GM19328 (cell line): Measurements from ENCODE around the gene MIGA2.
"Not testable (repeated sequence)": the region's sequence is repeated elsewhere in the genome, so short reads cannot be mapped to it uniquely, and the experiment has no call there.

Experiments used
- ATAC-seq: cut with Tn5 transposase; IDR thresholded peaks from one replicate; pipeline ENCODE4 v1.9.1; 2021; ENCODE audit warnings: mild to moderate bottlenecking, moderate library complexity; ENCODE audit not compliant: unreplicated experiment

Gene MIGA2

DNA sequence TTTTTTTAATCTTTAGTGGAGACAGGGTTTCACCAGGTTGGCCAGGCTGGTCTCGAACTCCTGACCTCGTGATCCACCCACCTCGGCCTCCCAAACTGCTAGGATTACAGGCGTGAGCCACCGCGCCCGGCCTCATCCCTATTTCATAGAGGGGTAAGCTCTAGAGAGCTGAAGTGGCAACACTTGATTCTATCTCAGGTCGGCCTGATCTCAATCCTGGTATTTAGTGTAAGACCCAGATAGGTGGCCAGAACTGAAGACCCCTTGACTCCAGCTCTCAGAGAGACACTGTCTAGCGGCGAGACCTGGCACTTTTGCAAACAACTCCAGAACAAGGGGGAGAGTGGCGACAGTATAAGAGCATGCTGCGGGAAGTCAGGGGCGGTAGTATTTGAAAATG lies 588 bp upstream of the MIGA2 start:
- not testable (repeated sequence) for ATAC-seq

DNA sequence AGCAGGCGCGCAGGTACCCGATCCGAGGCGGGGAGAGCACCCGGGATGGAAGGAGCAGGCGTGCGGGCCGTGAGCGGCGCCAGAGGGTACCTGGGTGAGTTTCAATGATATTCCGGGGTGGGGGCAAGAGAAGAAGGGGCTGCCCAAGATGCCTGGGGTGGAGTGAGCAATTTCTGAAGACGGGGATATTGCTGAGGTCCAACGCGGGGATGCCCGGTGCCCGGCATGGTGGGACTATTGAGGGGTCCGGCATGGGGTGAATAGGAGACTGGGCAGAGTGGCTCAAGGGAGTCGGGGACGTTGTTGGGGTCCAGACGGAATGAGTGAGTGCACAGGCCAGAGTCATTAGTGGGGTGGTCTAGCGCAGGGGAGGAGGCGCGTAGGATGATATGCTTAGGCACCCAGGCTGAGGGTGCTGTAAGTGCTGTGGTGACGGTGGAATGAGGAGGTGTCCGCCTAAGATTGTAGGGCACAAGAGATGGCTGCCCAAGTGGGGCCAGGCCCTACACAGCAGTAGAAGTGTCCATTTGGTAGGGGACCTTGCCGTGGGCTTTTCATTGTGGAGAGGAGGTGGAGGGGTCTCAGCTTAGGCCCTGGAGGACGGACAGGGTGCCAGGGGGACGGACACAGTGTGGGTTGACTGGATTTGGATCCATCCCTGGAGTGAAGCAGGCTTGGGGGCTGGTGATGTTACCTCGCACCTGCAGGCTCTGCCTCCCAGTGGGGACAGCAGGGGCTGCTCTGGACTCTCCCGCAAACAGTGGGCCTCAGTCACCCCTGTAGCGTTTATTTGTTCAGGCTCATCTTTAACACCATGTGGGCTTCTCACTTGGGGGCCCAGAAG lies 719 bp downstream of the MIGA2 start:
- no peak for ATAC-seq

DNA sequence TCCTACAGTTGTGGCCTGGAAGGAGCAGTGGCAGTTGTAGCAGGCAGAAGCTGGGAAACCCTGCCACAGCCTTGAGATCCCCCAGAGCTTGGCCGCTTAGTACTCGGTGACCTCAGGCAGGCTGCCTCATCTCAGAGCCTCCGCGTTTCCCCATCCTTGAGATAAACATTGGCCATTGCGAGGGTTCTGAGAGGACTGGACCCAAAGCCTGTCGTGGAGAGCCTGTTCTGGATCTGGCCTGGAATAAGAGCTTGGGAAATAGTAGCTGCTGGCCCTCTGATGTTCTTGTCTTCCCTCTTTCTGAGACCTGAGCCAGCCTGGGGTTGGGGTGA lies 1.3 kb downstream of the MIGA2 start:
- ATAC-seq = no peak

DNA sequence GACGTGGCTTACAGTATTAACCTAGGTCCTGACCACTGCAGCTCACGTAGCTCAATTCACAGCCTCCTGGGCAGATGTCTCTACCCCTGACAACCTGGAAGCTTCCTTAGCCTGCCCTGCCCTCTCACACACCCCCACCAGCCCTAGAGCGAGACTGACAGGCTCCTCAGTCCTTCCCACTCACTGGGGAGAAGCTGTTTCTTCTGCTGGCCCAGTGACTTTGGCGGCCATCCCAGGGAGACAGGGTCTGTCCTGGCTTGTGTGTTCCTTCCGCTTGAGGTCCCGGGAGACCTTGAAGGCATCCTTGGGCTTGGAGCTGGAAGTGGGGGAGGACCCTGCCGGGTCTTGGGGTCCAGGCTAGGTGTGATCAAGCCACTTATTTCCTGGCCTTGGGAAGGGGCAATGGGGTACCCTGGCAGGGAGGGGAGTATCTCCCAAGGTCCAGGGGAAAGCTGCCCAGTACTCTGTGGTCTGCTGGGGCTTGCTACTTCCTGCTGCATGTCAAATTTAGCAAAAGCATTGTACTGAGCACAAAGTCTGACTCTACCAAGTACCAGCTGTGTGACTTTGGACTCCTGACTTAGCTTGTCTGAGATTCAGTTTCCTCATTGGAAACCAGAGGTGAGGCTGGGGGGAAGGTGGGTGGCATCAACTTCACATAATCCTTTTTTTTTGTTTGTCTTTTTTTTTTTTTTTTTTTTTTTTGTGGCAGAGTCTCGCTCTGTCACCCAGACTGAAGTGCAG lies 1.9 kb downstream of the MIGA2 start:
- no peak for ATAC-seq

DNA sequence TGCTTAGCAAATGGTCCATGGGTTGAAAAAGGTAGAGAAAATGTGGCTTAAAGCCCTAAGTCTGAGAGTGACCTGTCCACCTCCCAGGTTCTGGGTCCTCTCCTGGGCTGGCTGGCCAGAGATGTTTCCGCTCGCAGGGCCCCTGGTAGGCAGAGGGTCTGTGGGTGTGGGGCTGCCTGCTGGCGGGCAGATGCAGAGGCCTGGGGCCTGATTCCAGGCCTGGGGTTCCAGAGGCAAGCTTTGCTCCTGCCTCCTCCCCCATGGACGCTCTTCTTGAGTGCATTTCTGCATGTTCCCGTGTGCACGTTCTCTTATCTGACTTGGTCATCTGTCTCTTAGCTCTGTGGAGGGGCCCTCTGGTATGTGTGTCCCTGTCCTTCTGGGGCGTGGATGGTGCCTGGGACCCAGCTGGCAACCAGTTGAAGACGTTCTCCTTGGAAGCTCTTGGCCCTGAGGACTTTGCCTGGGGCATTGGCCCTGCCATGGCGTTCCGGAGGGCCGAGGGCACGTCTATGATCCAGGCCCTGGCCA lies 3.8 kb downstream of the MIGA2 start:
- no peak for ATAC-seq

DNA sequence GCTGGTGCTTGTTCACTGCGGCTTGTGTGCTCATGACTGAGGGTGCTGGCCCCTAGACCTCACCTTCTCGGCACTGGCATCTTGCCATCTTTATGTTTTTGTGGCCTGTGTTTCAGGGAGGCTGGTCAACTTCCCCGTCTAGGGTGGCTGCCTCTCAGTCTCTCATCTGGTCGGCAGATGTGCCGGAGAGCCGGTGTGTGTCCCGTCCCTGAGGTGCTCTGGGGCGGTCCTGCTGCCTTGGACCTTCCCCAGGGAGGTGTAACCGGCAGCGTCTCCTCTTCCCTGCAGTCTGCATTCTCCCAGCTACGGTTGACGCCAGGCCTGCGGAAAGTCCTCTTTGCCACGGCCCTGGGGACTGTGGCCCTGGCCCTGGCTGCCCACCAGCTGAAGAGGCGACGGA lies 5.6 kb downstream of the MIGA2 start:
- ATAC-seq = no peak

DNA sequence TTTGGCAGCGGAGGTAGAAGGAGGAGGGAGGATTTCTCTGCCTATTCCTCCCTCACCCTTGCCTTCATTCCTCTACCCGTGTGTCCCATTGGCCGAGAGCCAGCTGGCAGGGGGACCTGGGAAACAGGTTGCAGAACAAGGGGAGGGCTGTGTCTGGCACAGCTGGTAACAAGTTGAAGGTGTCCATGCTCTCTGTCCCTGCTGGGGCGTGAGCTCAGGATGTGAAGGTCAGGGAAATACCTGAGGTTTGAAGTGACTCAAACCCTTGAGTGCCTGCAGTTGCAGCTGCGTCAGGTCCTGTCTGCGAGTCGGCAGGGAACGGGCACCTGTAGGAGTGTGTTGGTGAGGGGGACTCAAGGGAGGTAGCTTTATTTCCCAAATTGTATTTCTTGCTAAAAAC lies 16.2 kb downstream of the MIGA2 start:
- ATAC-seq = no peak

DNA sequence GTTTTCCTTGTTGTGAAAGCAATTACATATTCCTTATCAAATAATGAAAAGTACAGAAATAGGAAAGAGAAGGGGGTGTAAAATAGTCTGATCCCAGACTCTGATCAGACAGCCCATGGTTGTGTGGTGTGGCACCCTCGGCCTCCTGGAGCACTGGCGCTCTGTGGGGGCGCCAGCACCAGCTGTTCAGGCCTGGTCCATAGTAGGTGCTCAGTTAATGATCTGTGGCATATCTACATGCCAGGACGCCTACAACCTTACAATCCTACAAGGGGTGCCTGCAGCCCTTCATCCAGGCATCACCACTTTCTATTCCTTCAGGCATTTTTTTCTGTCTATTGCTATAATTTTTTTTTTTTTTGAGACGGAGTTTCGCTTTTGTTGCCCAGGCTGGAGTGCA lies 16.6 kb downstream of the MIGA2 start:
- no peak for ATAC-seq

DNA sequence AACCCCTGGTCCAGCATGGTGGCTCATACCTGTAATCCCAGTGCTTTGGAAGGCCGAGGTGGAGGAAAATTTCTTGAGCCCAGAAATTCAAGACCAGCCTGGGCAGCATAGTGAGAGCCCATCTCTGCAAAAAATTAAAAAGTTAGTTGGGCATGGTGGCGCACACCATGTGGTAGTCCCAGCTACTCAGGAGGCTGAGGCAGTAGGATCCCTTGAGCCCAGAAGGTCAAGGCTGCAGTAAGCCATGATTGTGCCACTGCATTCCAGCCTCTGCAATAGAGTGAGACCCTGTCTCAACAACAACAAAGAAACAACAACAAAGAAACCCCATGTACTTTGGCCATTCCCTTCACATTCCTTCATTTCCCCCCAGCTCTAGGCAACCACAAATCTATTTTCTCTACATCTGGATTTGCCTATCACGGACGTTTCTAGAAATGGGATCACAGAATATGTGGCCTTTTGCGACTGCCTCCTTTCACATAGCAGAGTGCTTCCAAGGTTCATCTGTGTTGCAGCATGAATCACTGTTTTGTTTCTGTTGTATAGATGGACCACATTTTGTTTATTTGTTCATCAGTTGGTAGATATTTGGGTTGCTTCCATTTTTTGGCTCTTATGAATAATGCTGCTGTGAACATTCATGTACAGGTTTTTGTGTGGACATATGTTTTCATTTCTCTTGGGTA lies 17.9 kb downstream of the MIGA2 start:
- no peak for ATAC-seq

DNA sequence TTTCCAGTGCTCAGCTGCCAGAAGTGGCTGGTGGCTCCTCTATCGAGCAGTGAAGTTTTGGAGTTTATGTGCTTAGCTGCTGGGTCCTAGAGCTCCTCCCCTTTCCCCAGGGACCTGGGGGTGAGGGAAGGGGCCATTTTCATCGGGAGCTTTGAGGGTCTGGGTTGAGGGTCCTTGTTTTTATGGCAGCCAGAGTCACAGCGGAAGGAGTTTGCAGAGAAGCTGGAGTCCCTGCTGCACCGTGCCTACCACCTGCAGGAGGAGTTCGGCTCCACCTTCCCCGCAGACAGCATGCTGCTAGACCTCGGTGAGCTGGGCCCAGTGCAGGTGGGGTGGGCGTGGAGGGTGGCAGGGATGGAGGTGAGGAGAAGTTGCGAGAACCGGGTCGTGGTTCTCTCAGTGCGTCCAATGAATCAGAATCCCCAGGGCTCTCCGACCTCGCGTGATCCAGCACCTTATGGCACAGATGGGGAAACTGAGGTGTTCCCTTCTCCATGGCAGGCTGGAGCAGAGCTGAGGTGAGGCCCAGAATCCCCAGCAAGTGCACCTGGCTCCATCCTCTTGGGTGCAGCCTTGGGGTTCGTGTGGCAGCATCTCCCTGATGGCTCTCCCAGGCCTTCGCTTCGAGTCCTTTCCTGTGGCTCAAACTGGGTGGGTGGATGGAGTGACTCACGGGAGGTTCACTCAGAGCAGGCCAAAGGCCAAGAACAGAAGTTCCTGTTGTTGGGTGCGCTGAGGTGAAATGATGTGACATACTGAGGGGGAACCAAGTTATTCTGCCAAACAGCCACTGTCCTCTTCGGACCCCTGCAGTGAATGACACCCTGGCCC lies 22.8 kb downstream of the MIGA2 start:
- ATAC-seq = no peak

DNA sequence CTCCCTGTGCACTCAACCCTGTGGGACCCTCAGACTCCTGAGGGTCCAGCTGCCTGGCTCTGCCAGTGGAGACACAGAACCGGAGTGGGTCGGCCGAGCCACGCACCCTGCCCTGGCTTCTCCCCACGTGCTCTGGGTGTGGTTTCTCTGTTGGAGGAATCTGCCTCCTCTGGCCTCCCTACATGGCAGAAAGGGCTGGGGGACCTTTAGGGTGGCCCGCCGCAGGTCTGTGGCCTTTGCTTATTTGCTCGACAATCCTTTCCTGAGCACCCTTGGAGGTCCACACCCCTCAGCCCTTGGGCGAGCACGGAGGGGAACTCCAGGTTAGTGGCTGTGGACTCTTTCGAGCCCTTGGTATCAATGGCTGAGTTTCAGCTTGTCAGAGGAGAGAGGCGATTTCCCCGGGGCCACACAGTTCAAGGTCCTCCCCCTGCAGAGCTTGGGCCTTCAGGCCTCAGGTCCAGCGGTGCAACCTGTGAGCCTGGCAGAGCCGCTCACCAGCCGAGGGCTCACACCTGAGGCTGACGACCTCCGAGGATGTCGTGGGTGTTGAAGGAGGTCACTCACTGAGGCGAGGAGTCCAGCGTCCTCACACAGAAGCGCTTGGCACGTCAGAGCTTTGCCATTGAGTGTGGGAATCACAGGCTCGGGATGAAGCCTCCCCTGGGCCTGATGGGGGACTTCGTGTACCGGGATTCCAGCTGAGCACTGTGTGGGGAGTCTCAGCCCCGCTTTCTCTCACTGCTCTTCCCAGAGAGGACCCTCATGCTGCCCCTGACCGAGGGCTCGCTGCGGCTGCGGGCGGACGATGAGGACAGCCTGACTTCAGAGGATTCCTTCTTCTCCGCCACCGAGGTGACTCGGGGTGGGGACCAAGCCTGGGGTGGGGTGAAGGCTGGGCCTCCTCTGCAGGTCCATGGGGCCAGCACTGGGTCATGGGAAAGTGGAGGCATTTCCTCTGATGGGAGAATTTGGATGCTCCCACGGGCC lies 23.7 kb downstream of the MIGA2 start:
- ATAC-seq = no peak

DNA sequence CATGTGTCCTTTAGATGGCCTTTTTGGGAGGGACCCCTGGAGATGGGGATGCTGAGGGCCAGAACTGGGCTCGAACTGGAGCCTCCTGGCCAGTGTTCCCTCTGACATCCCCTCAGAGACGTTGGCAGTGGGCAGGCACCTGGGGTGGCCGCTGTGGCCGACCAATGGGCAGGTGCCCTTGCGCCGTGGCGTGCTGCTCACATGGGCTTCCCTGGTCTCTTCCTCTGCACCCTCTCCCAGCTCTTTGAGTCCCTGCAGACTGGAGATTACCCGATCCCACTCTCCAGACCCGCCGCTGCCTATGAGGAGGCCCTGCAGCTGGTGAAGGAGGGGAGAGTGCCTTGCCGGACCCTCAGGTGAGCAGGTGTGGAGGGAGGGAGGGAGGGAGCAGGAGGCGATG lies 24.6 kb downstream of the MIGA2 start:
- no peak for ATAC-seq

DNA sequence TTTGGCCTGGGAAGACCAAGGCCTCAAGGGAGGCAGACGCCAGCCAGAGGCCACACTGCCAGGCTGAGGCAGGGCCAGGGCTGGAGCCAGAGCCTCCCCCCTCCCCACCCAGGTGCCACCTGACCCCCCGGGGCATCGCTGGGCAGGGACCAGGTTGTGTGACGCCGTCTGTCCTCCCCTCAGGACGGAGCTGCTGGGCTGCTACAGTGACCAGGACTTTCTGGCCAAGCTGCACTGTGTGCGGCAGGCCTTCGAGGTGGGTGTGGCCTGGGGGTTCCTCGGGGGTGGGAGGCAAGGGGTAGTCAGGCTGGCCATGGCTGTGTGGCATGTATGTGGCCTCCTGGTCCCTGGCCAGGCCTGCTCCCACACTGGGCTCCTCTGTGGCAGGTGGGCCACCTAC lies 26.6 kb downstream of the MIGA2 start:
- no peak for ATAC-seq

DNA sequence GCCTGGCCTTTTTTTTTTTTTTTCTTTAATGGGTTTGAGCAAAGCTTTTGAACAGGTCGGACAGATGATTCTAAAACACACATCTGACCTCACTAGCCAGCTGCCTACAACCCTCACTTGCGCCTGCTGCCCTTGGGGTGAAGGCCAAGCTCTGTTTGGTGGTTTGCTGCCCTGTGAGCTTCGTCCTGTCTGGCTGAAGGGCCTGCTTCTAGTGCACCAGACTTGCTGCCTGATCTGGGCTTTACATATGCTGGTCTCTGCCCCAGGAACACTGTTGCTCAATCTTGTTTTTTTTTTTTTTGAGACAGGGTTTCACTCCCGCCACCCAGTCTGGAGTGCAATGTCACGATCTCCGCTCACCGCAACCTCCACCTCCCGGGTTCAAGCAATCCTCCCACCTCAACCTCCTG lies 28.1 kb downstream of the MIGA2 start:
- ATAC-seq = no peak

DNA sequence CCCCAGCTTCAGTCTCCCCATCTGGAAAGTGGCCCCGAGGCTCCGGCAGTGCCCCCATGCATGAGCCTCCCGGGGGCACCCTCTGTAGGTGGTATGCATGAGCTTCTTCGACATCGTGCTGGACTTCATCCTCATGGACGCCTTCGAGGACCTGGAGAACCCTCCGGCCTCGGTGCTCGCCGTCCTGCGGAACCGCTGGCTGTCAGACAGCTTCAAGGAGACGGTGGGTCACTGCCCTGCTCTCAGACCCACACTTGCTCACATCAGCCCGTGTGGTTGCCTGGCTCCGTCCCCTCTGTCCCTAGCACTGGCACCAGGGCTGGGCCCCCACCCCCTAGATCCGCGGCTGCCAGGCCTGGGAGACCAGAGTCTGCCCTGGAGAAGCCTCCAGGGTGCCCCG lies 31.7 kb downstream of the MIGA2 start:
- no peak for ATAC-seq

DNA sequence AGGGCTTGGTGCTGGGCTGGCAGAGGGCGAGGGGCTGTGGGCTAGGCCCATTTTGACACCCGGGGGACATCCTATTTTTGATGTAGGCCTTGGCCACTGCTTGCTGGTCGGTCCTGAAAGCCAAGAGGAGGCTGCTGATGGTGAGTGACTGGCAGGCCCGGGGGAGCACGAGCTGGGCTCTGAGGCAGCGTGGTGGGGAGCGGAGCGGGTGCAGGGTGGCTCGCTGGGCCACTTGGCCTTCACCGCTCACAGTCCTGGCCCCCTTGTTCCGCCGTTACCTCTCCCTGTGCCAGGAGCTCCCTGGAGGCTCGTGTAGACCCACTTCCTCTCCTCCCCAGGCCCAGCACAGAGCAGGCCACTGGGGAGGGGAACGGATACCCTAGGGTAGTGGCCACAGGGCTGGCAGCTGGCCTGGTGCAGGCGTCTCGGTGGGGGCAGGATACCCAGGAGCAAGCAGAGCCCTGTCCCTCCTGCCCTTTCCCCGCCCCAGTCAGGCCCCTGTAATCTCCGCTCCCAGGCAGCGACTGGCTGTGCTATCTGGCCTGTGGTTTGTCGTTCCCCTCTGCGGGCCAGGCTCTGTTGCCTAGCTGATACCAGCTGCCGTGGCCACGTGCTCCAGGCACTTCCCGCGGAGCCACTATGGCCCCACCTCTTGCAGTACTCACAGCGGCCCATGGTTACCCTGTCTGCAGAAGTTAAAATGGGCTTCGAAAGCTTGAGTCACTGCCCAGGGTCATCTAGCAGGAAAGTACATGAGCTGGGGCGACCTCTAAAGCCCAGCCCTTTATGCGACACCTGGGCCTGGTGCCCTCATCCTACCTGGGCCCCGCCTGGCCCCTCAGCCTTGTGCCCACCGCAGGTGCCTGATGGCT lies 32.8 kb downstream of the MIGA2 start:
- no peak for ATAC-seq

DNA sequence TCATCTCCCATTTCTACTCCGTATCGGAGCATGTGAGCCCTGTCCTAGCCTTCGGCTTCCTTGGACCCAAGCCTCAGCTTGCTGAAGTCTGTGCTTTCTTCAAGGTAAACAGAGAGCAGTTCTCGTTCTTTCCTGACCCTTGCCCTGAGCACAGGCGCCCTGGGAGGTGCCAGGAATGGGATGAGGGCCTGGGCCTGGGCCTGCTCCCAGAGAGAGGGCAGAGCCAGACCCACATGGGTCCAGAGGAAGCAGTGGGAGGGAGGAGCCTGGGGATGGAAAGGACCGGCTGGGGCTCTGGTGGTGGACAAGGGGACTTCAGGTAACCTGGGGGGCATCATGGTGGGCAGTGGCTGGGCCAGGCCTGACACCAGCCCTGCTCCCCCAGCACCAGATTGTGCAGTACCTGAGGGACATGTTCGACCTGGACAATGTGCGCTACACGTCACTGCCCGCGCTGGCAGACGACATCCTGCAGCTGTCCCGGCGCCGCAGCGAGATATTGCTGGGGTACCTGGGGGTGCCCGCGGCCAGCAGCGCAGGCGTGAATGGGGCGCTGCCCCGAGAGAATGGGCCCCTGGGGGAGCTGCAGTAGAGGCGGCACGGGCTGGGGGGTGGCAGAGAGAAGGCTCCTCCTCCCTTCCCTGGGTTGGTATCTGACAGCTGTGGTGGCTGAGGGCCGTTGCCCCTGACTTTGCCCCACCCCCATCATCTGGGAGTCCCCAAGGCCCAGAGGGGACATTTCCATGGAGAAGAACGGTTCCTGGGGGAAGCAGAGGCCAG lies 33.6 kb downstream of the MIGA2 start:
- ATAC-seq = no peak
